HG03432 (cell line): ENCODE data around the gene AKTIP.
"Not testable (repeated sequence)": the region's sequence is repeated elsewhere in the genome, so short reads cannot be mapped to it uniquely, and the experiment has no call there.

Experiments
- ATAC-seq: cut with Tn5 transposase; IDR thresholded peaks from one replicate; pipeline ENCODE4 v1.9.1; 2021; ENCODE audit warnings: mild to moderate bottlenecking, moderate library complexity; ENCODE audit not compliant: unreplicated experiment

AKTIP gene

DNA sequence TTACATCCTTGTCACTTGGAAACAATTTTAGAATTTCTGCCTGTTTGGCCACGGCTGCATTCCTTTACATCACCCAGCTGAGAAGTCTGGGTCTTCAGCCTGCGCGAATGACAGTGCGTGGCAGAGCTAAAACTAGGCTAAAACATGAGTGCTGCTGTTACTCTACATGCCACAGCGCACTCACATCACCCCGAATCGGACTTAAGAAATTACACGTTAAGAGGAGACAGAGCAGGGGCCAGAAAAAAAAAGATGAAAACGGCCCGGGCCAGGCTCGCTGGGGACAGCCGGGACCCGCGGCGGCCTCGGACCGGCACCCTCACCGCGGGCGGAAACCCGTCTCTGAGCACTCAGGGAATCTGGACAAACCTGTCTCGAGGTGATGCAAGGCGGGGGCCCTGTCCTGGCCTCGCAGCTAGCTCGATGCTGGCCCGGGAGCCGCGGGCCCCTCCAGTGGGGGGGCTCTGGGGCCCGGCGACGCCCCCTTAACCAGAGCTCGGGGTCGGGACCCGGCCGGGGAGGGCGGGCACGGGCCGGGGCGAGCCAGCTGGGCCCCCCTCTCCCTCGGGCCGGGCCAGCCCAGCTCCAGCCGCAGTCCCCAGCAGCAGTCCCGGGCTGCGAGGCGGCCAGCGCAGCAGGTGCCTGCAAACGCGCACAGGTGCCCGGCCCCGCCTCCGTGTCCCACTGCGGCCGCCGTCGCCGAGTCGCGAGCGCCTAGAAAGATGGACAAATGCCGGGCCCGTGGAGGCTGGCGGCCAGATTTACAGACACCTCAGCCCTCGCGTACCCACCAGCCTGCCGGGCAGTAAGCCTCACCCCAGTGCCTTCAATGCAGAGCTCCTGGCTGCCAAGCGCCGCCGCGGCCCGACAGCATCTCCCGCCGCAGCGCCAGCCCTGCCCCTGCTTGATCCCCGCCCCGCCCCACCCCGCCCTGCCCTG, at the start of gene AKTIP:
AKTIP (minus strand) TSS at position 879 of the 939 bp plus-strand sequence. CDS start 2,950 bp downstream, outside the sequence.
- peak; percentile 36 for ATAC-seq

DNA sequence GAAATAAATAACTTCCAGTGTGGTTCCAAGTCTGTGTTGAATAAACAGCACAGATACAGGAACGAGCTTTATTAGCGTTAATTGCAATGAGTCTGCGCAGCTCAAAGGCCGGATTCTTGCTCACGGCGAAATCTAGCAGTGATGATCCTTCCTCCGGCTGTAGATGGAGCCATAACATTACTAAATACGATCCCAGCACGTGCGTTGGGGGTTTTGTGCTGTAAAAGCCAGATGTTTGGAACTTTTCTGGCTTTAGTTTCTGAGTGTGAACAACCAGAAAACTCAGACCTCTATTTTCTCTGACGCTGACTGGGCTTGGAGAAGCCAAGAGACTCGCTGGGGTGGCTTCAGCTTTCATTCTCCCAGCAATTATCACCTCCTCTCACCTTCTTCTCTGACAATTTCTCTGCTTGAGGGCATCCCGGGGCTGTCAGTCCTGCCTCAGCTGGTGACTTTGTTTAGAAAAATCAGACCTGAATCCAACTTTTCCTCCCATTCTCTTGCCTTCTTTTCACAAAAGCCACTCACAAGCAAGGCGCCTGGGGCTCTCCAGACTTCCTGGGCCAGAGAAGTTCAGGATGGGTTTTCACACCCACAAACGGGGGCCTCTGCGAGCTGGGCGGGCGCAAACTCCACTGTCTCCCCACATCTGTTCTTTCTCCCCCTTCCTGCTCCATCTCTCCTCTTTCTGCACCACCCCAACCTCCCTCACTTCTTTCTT, 47.1 kb upstream of the AKTIP start:
- ATAC-seq, result peak; percentile 80

DNA sequence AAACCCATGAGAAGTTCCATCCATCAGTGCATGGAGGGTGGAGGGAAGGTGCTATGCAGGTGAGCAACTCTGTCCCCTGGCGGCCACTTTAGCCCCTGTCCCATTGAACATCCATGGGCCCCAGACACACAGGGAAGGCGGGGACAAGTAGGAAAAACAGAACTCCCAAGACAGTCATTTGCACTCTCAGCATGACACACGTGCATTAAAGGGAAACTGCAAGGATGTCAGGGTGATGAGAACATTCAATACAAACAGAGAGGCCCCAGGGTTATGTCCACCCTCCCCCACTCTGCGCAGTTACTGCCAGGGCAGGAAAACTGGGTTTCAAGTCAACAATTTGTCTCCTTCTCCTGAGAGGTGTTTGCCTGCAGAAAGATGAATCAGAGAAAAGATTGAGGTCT, 44.0 kb upstream of the AKTIP start:
- no peak for ATAC-seq

DNA sequence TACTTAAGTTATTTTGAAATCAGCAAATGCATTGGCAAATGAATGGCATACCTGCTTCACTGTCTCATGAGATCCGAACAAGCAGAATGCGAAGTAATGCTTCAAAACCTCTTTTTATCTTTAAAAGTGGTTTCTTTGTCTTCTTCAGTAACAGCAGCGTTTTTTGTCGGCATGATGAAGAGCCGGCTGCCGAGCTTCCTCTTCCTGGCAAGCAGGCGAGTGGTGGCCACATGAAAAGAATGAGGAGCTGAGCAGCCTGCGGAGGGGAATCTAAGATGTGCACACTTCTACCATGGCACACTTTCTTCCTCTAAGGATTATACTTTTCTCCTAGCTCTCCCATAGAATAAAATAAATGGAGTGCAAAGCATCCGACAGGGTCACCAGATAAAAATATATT, 42.4 kb upstream of the AKTIP start:
- no peak for ATAC-seq

DNA sequence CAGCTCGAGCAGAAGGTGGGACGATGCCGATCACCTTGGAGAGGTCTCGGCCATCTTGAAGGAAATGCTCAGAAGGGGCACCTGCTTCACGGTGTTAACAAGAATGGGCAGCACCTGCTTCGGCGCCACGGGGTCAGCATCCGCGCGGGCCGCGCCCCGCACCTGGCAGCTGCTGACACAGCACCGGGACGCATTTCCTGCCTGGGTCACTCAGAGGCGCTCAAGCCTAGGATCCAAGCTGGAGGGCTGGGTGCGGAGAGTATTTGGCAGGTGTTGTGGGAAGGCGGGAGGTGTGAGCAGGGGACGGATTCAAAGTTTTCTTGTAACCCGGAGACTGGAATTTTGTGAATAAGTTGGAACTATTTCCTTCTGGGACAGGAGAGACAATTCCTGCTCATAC, 39.3 kb upstream of the AKTIP start:
- no peak for ATAC-seq

DNA sequence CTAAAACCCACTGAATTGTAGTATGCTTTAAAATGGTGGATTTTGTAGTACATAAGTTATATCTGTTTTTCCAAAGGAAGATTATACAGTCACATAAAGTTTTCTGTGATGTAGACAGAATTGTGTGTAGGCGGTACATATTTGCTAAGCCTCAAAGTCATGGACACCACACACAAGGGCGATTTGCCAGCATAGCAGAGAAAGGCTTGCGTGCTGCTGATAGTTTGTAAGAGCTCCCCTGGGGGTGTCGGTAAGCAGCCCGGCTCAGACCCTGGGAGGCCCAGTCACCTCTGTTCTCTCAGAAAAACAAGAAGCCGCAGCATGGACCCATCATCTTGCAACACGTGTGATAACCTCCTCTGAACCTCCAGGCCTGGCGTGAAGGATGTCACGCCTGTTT, 38.3 kb upstream of the AKTIP start:
- no peak for ATAC-seq

DNA sequence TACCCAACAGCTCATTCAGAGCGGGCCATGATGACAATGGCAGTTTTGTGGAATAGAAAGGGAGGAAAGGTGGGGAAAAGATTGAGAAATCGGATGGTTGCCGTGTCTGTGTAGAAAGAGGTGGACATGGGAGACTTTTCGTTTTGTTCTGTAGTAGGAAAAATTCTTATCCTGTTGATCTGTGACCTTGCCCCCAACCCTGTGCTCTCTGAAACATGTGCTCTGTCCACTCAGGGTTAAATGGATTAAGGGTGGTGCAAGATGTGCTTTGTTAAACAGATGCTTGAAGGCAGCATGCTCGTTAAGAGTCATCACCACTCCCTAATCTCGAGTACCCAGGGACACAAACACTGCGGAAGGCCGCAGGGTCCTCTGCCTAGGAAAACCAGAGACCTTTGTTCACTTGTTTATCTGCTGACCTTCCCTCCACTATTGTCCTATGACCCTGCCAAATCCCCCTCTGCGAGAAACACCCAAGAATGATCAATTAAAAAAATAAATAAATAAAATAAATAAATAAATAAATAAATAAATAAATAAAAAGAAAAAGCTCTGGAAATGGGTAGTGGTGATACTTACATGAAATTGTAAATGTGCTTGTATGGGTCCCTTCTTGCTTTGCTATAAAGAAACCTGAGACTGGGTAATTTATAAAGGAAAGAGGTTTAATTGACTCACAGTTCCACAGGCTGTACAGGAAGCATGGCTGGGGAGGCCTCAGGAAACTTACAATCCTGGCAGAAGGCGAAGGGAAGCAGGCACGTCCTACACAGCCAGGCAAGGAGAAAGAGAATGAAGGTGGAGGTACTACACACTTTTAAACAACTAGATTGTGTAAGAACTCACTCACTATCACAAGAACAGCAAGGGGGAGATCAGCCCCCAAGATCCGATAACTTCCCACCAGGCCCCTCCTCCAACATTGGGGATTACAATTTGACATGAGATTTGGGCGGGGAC, 37.0 kb upstream of the AKTIP start:
- not testable (repeated sequence) for ATAC-seq

DNA sequence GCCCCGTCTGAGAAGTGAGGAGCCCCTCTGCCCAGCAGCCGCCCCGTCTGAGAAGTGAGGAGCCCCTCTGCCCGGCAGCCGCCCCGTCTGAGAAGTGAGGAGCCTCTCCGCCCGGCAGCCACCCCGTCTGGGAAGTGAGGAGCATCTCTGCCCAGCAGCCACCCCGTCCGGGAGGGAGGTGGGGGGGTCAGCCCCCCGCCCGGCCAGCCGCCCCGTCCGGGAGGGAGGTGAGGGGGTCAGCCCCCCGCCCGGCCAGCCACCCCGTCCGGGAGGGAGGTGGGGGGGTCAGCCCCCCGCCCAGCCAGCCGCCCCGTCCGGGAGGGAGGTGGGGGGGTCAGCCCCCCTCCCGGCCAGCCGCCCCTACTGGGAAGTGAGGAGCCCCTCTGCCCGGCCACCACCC, 36.3 kb upstream of the AKTIP start:
- ATAC-seq, result not testable (repeated sequence)

DNA sequence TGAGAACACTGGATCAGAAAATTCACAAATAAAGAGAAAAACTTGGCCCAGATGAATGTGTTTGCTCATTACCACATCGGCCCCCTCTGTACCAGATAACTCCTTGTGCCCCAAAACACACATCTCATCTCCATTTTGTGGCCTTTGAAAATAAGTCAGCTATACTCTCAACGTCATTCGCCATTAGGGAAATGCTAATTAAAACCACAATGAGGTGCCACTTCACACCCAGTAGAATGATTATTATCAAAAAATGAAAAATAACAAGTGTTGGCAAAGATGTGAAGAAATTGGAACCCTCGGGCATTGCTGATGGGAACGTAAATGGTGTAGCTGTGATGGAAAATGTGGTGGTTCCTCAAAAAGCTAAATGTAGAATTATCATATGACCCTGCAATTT, 34.6 kb upstream of the AKTIP start:
- no peak for ATAC-seq

DNA sequence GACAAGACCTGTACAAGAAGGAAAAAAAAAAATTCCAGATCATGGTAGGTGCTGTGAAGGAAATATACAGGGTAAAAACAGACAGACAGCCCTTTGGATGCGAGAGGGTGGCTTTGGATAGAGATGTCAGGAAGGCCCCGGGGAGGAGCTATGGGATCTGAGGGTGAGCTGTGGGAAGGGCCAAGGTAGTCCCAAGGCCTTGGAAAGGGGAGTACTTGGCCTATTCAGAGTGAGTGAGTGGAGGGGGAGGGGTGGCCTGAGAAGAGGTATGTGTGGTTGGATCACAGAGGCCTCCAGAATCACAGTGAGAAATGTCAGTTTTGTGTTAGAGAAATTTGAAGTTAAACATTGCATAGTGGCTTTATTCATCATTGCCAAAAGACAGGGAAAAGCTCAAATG, 31.2 kb upstream of the AKTIP start:
- no peak for ATAC-seq

DNA sequence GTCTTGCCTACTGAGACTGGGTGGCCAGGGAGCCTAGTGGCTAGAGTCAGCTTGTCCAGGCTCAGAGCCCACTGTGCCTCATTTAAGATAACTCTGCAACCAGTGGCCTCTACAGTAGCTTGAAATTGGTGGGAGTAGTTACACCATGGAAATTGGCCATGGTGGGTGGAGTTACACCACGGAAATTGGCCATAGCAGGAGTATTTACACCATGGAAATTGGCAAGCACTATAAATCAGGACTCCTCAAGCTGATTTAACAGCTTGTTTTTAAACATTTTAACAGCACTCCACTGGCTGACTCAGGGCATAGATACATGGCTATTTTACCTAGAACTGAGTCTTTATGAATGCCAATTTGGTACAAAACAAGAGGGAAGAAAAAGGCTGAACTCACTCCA, 27.7 kb upstream of the AKTIP start:
- no peak for ATAC-seq

DNA sequence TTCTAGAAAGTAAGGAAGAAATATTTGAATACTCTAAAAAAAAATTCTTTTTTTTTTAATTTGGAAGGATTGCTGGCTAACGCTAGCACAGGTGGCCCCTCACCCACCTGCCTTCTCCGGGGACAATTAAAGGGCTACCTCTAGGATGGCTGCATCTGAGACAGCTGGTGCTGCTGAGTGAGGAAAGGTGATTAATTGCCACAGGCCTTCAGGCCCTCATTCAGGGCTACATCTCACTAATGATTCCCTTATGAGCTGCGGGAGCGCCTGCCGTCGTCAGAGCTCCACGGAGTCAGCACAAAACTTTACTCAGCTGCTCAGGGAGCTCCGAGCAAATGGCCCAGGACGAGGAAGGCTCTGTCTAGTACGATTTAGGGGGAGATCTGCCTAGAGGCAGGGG, 27.0 kb upstream of the AKTIP start:
- no peak for ATAC-seq

DNA sequence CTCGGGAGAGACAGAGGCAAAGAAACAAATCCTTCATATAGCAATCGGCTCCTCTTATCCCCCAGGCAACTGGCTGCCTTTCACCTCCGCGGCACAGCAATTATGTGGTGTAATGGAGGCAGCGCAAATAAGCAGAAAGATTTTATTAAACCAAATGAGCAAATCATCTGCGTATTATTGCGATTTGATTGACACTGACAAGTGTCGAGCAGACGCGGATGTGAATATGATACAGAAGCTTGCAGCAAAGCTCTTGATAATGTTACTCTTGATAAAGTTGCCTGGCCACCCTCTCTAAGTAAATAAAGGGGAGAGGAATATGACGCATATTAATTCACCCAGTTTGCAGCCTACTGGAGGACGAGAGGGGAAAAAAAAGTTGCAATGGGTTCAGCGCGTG, 26.5 kb upstream of the AKTIP start:
- ATAC-seq, result no peak

DNA sequence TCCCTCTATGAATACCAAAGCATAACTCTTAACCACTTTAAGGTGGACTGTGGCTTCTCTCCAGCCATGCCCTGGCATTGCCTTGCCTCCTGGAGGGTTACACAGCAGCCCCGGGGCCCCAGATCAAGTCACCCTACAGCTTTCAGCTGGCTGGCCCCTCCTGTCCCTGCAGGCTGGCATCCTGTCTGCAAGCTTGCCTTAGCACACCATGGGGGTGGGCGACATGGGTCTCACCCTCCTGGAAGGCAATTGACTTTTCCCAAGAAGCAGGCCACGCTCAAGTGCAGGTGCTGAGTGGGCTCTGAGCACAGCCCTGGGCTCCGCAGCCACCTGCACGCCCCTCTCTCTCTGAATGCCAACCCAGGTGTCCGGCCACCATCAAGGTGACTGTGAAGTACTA, 25.8 kb upstream of the AKTIP start:
- ATAC-seq, result no peak

DNA sequence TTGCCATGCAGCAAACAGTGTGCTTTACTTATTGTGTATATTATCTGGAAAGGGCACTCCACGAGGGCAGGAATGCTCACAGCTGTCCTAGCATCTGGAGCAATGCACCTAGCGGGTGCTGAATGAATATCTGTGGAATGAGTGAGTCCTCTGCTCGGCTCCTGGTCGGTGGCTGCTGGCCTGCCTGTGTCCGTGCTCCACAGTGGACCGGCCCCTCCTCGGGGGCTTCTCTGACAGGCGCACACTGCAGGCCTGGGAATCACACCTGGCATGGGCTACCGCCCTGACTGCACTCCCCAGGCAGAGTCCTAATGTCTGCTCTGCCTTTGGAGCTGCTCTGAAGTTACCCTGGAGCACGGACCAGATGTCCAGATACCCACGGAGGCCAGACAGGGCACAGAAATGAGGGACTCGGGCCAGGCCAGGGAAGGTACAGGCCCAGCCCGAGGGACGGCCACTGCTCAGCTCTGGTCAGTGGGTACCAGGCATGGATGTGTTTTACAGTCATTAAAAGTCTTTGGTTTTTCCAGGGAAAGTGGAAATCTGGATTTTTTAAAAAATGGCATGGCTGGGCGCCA, 21.1 kb upstream of the AKTIP start:
- no peak for ATAC-seq

DNA sequence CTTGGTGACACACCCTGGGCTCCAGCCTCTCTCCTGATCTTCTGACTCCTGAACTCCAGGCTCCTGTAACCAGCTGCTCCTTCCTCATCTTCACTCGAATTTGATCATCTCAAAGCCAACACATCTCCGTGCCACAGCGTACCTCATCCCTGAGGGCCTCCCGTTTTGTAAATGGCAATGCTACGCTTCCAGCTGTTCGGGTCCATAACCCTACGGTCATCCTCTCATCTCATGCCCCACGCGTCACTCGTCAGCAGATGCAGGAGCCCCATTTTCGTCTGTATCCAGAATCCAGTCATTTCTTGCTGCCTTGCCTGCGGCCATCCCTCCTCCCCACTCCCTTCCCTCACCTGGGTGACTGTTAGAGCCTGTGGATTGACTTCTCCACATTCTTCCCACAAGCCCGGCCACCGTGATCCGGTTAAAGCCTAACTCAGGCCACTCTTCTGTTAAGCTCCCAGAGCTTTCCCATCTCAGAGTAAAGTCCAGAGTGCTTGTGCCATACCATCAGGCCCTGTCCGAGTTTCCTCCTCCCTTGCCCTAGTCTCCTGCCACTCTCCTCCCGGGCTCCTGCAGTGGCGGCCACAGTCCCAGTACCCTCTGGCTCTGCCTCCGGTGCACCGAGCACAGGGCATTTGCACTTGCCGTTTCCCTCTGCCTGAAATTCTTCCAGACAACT, 20.3 kb upstream of the AKTIP start:
- ATAC-seq, result no peak

DNA sequence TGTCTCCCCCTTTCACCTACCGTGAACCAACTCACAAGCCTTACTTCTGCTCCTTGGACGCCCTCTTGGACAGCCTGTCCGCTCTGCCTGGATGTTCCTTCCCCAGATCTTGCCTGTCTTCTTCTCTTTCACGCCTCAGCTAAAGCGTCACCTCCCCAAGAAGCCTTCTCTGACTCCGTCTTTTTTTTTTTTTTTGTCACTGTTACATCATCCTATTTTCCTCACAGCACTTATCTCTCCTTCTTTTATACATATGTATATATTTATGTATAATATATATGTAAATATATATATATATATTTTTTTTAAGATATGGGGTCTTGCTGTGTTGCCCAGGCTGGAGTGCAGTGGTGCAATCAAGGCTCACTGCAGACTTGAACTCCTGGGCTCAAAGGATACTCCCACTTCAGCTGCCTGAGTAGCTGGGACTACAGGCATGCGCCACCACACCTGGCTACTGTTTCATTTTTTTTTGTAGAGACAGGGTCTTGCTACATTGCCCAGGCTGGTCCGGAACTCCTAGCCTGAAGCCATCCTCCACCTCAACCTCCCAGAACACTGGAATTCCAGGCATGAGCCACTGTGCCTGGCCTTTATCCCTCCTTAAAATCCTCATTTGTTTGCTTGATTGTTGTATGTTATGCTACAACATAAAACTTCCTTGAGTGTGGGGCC, 16.5 kb upstream of the AKTIP start:
- no peak for ATAC-seq

DNA sequence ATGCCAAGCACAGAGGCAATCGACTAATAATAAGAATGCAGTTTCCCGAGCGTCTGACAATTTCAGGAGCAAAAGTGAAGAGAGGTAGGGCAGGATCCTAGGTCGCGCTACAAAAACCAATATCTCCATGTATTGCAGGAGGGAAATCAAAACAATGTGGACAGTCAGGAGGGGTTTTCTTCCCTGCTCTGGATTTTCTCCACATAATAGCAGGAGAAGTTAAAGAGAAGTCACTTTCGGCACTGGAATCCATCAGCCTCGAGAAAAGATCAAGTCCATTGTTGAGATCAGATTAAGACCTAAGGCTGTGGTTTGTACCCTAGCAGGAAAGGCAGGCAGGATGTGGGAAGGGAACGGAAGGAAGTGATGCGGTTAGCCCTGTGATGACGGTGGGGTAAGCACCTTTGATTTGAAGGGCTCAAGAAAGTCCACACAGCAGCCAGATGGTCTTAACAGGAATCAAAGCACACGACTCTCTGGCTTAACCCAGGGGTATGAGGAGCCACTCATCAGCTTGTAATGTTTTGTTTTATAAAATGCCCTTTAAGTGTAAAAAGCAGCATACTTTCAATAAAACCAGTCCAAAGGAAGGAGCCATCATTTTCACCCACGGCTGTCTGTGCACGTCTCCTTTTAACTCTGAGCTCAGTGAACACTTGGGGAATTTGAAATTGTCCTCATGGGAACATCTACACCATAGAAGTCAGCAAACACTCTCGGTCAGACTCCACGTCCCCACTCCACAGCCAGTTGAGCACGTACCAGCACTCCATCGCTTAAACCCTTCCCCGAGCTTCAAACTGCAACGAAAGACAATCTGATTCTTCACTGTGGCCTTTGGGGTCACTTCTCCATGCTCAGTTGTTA, 15.8 kb upstream of the AKTIP start:
- peak; percentile 98 for ATAC-seq

DNA sequence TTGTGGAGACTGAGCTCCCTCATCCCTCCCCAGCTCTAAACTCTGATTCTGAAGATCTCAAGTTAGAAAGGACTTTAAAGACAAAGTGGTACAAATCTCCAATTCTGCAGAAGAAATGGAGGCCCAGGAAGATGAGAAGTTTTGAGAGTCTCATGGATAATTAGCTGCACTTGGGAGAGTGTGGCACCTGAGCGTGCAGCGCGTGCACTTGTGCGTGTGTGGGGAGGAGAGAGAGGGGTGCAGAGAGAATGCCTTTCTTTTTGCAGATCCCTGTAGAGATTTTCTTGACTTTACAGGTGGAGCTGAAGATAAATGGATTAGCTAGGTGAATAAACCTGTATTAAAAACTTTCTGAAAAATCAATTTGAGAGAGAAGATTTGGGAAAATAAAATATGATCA, 14.8 kb upstream of the AKTIP start:
- ATAC-seq, result no peak
